Stimulated activated CD4-positive, alpha-beta T cell treated with anti-CD3 and anti-CD28 coated beads, Interleukin-1b, Interleukin-23, amount 100 ng/mL, for 1 hour (primary cell): Measurements from ENCODE around the gene ASPN.
"Not testable (repeated sequence)": the region's sequence is repeated elsewhere in the genome, so short reads cannot be mapped to it uniquely, and the experiment has no call there.

Experiments used
- DNase-seq, 2 donors: peaks; one replicate each; pipeline ENCODE4 v3.0.0-alpha.2; 2020; ENCODE audit warnings: low read depth in 2 of 2

ASPN gene

DNA sequence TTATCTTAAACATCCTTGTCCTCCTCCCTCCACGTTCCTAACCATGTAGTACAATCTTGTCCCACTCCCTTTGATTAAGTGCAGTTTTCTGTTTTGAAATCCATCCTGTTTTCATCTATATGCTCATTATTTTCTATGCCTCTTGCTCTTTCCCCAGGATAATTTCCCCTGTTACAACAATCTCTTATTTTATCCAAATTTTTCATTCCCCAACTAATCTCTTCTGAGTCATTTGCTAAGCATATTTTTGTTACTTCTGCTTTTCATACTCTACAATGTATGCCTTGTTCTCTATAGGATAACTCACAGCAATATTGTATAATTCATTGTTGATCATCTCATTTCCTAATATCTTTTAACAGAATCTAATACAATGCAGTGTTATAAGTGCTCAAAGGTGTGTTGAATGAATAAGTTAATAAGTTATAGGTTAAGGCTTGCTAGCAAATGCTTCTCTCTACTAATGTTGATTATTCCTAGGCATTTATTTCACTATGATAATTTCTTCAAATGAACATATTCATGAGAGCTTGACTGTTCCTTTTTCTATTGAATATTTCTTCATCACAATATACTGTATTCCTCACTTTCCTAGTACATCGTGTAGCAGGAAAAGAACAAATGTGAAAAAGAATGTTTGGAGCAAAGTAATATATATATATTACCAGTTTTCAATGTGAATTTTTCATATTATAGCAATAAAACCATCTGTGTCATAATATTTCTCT is 59.5 kb downstream of the ASPN start:
- DNase-seq: no peak

- no peak for DNase-seq
Measured at GRCh38 chr9:92414566-92414965, 67.7 kb downstream of the ASPN start.

GRCh38 chr9:92411157-92411556 is 71.1 kb downstream of the ASPN start:
- DNase-seq: not testable (repeated sequence)

DNA sequence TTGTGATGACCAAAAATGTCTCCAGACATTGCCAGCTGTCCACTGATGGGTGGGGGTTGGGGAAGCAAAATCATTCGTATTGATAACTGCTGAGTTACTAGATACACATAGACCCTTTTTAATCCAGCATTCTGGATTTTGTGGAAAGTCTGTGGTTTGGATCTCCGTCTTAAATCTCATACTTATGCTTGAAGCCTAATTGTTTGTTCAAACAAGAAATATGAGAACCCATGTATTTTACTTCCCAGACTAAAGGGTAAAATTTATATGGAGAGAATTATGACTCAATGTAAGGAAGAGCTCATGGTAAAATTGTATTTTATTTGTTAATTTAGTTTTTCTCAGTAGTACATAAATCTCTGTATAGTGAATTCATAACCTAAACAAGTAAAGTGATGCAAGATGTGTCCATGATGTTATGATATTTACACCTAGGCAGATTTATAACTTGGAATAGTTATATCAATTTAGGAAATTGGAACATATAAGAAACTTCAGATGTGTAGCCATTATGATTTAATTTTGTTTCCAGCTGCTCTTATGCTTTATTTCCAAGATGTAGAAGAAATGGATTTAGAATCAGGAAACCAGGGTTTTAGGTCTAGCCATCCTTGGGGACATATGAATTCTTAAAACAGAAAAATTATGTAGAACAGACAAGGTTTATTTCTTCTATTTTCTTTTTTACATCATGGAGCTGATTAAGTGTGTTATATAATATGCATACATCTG is 73.4 kb downstream of the ASPN start:
- no peak for DNase-seq

GRCh38 chr9:92407818-92408217 is 74.5 kb downstream of the ASPN start:
- no peak for DNase-seq

DNA sequence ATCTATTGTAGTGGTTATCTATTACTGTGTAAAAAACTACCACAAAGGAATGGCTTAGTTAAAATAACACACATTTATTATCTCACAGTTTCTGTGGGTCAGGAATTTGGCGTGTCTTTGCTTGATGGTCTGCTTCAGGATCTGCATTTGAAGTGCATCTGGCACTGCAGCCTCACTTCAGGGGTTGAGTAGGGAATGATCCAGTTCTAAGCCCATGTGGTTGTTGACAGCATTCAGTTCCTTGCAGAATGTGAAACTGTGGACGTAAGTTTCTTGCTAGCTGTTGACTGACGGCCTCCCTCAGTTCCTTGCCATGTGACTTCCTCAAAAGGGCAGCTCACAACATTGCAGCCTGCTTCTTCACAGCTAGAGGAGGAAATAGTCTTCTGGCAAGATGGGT is 75.8 kb downstream of the ASPN start:
- no peak for DNase-seq
